ENCODE measurements around the gene SMAD4. TPM values are rescaled to one million over a fixed set of nuclear protein-coding genes. Genes with fewer than 3 reads are reported as not detected.

SMAD4 gene
- total RNA-seq, 1 experiment from 2014 or later: 61.3 TPM

DNA sequence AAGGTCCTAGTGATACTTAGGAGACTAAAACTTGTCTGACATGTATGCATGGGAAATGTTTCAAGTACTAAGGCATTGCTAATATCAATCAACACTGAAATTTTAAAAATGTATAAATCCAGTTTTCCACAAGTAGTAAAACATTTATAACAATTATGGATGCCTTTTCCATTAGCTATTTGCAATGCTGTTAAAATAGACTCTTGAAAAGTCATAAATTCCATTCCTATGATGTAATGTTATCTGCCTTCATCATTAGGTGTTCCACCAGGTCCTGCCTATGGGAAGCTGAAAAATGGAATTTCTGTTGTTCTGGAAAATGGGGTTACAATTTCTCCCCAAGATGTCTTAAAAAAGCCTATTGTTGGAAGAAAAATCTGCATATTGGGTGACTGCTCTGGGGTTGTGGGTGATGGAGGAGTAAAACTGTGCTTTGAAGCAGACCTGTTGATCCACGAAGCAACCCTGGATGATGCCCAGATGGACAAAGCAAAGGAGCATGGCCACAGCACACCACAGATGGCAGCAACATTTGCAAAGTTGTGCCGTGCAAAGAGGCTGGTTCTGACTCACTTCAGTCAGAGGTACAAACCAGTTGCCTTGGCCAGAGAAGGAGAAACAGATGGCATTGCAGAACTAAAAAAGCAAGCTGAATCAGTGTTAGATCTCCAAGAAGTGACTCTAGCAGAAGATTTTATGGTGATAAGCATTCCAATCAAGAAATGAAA lies 43.5 kb upstream of the SMAD4 start:
- ChIA-PET POLR2A (no interaction called here), CTCF (no interaction called here)
- in situ Hi-C loops (cut with HindIII; ENCODE audit: low pct_unique_long_range_greater_than_20kb, low sequenced_read_pairs): no loop called here
- H3K27ac ChIP-seq (ENCODE audit: low read length): no peak overlapping the region
- no peak for TF ChIP-seq POLR2AphosphoS5 (IDR thresholded peaks at IDR 0.05; ENCODE audit: low read depth, low read length)
- no peak for TF ChIP-seq SIN3A (IDR thresholded peaks at IDR 0.05; ENCODE audit: borderline replicate concordance, insufficient read depth, low read depth, low read length)
- TF ChIP-seq, protein P1, sequence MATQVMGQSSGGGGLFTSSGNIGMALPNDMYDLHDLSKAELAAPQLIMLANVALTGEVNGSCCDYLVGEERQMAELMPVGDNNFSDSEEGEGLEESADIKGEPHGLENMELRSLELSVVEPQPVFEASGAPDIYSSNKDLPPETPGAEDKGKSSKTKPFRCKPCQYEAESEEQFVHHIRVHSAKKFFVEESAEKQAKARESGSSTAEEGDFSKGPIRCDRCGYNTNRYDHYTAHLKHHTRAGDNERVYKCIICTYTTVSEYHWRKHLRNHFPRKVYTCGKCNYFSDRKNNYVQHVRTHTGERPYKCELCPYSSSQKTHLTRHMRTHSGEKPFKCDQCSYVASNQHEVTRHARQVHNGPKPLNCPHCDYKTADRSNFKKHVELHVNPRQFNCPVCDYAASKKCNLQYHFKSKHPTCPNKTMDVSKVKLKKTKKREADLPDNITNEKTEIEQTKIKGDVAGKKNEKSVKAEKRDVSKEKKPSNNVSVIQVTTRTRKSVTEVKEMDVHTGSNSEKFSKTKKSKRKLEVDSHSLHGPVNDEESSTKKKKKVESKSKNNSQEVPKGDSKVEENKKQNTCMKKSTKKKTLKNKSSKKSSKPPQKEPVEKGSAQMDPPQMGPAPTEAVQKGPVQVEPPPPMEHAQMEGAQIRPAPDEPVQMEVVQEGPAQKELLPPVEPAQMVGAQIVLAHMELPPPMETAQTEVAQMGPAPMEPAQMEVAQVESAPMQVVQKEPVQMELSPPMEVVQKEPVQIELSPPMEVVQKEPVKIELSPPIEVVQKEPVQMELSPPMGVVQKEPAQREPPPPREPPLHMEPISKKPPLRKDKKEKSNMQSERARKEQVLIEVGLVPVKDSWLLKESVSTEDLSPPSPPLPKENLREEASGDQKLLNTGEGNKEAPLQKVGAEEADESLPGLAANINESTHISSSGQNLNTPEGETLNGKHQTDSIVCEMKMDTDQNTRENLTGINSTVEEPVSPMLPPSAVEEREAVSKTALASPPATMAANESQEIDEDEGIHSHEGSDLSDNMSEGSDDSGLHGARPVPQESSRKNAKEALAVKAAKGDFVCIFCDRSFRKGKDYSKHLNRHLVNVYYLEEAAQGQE (IDR thresholded peaks at IDR 0.05; ENCODE audit: insufficient read depth in 1 of 2, low read depth in 2 of 2, low read length in 1 of 2): no peak
- no peak for TF ChIP-seq TCF7L2 (IDR thresholded peaks at IDR 0.05; ENCODE audit: low read depth, low read length)
- TF ChIP-seq, protein P2, sequence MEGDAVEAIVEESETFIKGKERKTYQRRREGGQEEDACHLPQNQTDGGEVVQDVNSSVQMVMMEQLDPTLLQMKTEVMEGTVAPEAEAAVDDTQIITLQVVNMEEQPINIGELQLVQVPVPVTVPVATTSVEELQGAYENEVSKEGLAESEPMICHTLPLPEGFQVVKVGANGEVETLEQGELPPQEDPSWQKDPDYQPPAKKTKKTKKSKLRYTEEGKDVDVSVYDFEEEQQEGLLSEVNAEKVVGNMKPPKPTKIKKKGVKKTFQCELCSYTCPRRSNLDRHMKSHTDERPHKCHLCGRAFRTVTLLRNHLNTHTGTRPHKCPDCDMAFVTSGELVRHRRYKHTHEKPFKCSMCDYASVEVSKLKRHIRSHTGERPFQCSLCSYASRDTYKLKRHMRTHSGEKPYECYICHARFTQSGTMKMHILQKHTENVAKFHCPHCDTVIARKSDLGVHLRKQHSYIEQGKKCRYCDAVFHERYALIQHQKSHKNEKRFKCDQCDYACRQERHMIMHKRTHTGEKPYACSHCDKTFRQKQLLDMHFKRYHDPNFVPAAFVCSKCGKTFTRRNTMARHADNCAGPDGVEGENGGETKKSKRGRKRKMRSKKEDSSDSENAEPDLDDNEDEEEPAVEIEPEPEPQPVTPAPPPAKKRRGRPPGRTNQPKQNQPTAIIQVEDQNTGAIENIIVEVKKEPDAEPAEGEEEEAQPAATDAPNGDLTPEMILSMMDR (IDR thresholded peaks at IDR 0.05): no peak
- H3K27me3 ChIP-seq (ENCODE audit: control insufficient read depth, insufficient read depth, low read length): no peaks in the 10 kb centered on the region
- BruUV-seq (replicated peaks): no TSS peak
- no peak for DNase-seq (ENCODE audit: low read depth, low spot score)
- no peaks in the 10 kb centered on the region for H3K9me3 ChIP-seq (ENCODE audit: control insufficient read depth, insufficient read depth, low read depth, low read length)
- ATAC-seq: no peak
- intact Hi-C loops (cut with micrococcal nuclease; ENCODE audit: unreplicated experiment): no loop called here
- H3K4me3 ChIP-seq (ENCODE audit: low read depth in 2 of 2, low read length in 2 of 2): no peak overlapping the region
- H3K36me3 ChIP-seq (ENCODE audit: control insufficient read depth, insufficient read depth, low read length): no peaks in the 10 kb centered on the region
- no peaks in the 10 kb centered on the region for H3K4me1 ChIP-seq (ENCODE audit: control insufficient read depth, insufficient read depth, low read length)

DNA sequence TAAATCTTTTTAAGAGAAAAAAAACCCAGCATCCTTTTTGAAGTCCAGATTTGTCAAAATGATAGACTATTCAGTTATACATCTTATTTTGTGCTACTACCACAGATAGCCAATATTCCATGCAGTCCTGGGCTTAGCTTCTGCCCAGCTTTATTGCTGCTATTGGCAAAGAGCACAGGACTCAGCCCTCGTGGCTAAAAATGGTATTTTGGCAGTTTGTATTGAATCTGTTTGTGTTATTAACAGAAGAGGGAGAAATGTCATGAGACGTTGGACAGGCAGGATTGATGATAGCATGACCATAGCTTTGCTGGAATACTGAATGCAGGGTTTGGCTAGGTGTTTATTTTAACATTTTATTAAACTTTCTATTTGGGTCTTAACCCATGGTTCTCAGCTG lies 42.8 kb upstream of the SMAD4 start:
- POLR2A ChIA-PET: no interaction called here
- no peaks in the 10 kb centered on the region for H3K27me3 ChIP-seq (ENCODE audit: control insufficient read depth, insufficient read depth, low read length)
- BruUV-seq (replicated peaks): no TSS peak
- ATAC-seq: no peak
- no peaks in the 10 kb centered on the region for H3K36me3 ChIP-seq (ENCODE audit: control insufficient read depth, insufficient read depth, low read length)
- CTCF ChIA-PET: no interaction called here
- intact Hi-C loops (cut with micrococcal nuclease; ENCODE audit: unreplicated experiment) (no loop called here), in situ Hi-C loops (cut with HindIII; ENCODE audit: low pct_unique_long_range_greater_than_20kb, low sequenced_read_pairs) (no loop called here)
- DNase-seq (ENCODE audit: low read depth, low spot score): no peak
- H3K4me3 ChIP-seq (ENCODE audit: low read depth in 2 of 2, low read length in 2 of 2): no peak overlapping the region
- no peaks in the 10 kb centered on the region for H3K9me3 ChIP-seq (ENCODE audit: control insufficient read depth, insufficient read depth, low read depth, low read length)
- H3K27ac ChIP-seq (ENCODE audit: low read length): no peak overlapping the region
- no peak for TF ChIP-seq TCF7L2 (IDR thresholded peaks at IDR 0.05; ENCODE audit: low read depth, low read length)
- TF ChIP-seq POLR2AphosphoS5 (IDR thresholded peaks at IDR 0.05; ENCODE audit: low read depth, low read length): no peak
- TF ChIP-seq, protein P2 (IDR thresholded peaks at IDR 0.05): no peak
- TF ChIP-seq, protein P1 (IDR thresholded peaks at IDR 0.05; ENCODE audit: insufficient read depth in 1 of 2, low read depth in 2 of 2, low read length in 1 of 2): no peak
- TF ChIP-seq SIN3A (IDR thresholded peaks at IDR 0.05; ENCODE audit: borderline replicate concordance, insufficient read depth, low read depth, low read length): no peak
- no peaks in the 10 kb centered on the region for H3K4me1 ChIP-seq (ENCODE audit: control insufficient read depth, insufficient read depth, low read length)
